ENCODE measurements around the gene CABP7. TPM values are rescaled to one million over a fixed set of nuclear protein-coding genes. Genes with fewer than 3 reads are reported as not detected.

The CABP7 gene
- total RNA-seq, 1 experiment from 2014 or later = not detected

GRCh38 chr22:29722587-29722986, 2.8 kb downstream of the CABP7 start:
- H3K4me1 Mint-ChIP-seq (ENCODE audit: low read depth, unreplicated experiment) = no peaks in the 10 kb centered on the region
- H3K4me3 Mint-ChIP-seq (ENCODE audit: low read depth, unreplicated experiment) = no peak overlapping the region
- TF ChIP-seq CTCF (IDR thresholded peaks at IDR 0.05; ENCODE audit: unreplicated experiment) = no peak
- H3K36me3 Mint-ChIP-seq (ENCODE audit: insufficient read depth, unreplicated experiment) = peaks cover 17% of the 10 kb centered on the region
- BruUV-seq (replicated peaks) = no TSS peak
- H3K9me3 Mint-ChIP-seq (ENCODE audit: low read depth, unreplicated experiment) = no peaks in the 10 kb centered on the region
- CTCF ChIA-PET = no interaction called here
- intact Hi-C loops (cut with micrococcal nuclease; ENCODE audit: unreplicated experiment) = no loop called here
- no peak overlapping the region for H3K27ac Mint-ChIP-seq (ENCODE audit: unreplicated experiment)
- peaks cover 59% of the 10 kb centered on the region for H3K27me3 Mint-ChIP-seq (ENCODE audit: unreplicated experiment)
- DNase-seq = no peak

- H3K4me3 Mint-ChIP-seq (ENCODE audit: low read depth, unreplicated experiment) = no peak overlapping the region
- DNase-seq = no peak
- H3K9me3 Mint-ChIP-seq (ENCODE audit: low read depth, unreplicated experiment) = no peaks in the 10 kb centered on the region
- TF ChIP-seq CTCF (IDR thresholded peaks at IDR 0.05; ENCODE audit: unreplicated experiment) = no peak
- CTCF ChIA-PET = no interaction called here
- no peaks in the 10 kb centered on the region for H3K4me1 Mint-ChIP-seq (ENCODE audit: low read depth, unreplicated experiment)
- H3K36me3 Mint-ChIP-seq (ENCODE audit: insufficient read depth, unreplicated experiment) = peaks cover 19% of the 10 kb centered on the region
- intact Hi-C loops (cut with micrococcal nuclease; ENCODE audit: unreplicated experiment) = no loop called here
- peaks cover 47% of the 10 kb centered on the region for H3K27me3 Mint-ChIP-seq (ENCODE audit: unreplicated experiment)
- BruUV-seq (replicated peaks) = no TSS peak
- H3K27ac Mint-ChIP-seq (ENCODE audit: unreplicated experiment) = no peak overlapping the region
Measured at GRCh38 chr22:29723766-29724165, 4.0 kb downstream of the CABP7 start.

GRCh38 chr22:29724843-29725242, 5.0 kb downstream of the CABP7 start:
- H3K9me3 Mint-ChIP-seq (ENCODE audit: low read depth, unreplicated experiment) = no peaks in the 10 kb centered on the region
- CTCF ChIA-PET = no interaction called here
- H3K4me3 Mint-ChIP-seq (ENCODE audit: low read depth, unreplicated experiment) = no peak overlapping the region
- no peaks in the 10 kb centered on the region for H3K4me1 Mint-ChIP-seq (ENCODE audit: low read depth, unreplicated experiment)
- peaks cover 21% of the 10 kb centered on the region for H3K36me3 Mint-ChIP-seq (ENCODE audit: insufficient read depth, unreplicated experiment)
- BruUV-seq (replicated peaks) = no TSS peak
- no peak for TF ChIP-seq CTCF (IDR thresholded peaks at IDR 0.05; ENCODE audit: unreplicated experiment)
- peaks cover 36% of the 10 kb centered on the region for H3K27me3 Mint-ChIP-seq (ENCODE audit: unreplicated experiment)
- no peak for DNase-seq
- intact Hi-C loops (cut with micrococcal nuclease; ENCODE audit: unreplicated experiment) = no loop called here
- no peak overlapping the region for H3K27ac Mint-ChIP-seq (ENCODE audit: unreplicated experiment)

DNA sequence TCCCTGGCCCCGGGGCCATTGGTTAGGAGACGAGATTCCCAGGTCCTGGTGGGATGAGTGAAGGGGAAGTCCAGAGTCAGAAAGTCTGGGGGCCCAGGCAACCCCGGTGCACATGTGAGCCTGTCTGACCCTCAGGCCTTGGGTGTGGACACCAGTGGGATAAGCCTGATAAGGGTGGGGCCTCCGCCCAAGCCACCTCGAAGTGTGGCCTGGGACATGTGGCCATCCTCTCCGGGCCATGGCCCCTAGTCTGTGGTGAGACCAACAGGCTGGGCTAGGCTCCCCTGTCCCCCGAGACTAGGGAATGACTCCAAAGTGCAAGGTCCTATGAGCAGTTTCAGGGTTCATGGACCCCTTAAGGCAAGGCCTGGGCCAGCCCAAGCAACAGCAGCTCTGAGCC, 6.3 kb downstream of the CABP7 start:
- no TSS peak for BruUV-seq (replicated peaks)
- Mint-ChIP-seq H3K36me3 (ENCODE audit: insufficient read depth, unreplicated experiment) (peaks cover 21% of the 10 kb centered on the region), H3K4me1 (ENCODE audit: low read depth, unreplicated experiment) (no peaks in the 10 kb centered on the region), H3K9me3 (ENCODE audit: low read depth, unreplicated experiment) (no peaks in the 10 kb centered on the region), H3K27ac (ENCODE audit: unreplicated experiment) (no peak overlapping the region), H3K4me3 (ENCODE audit: low read depth, unreplicated experiment) (no peak overlapping the region), H3K27me3 (ENCODE audit: unreplicated experiment) (peaks cover 30% of the 10 kb centered on the region)
- CTCF ChIA-PET = no interaction called here
- DNase-seq = no peak
- TF ChIP-seq CTCF (IDR thresholded peaks at IDR 0.05; ENCODE audit: unreplicated experiment) = no peak
- intact Hi-C loops (cut with micrococcal nuclease; ENCODE audit: unreplicated experiment) = no loop called here

Measured in Calu3 (cell line).